CD8-positive, alpha-beta memory T cell (primary cell): ENCODE measurements around the gene IDS. TPM values are rescaled to one million over a fixed set of nuclear protein-coding genes. Genes with fewer than 3 reads are reported as not detected.

Experiments
- CTCF ChIA-PET: fragments of 350-600 bp; sonication (Branson Sonifier 250); formaldehyde crosslinking; loops from one replicate; lab custom pipeline; 2021; ENCODE audit warnings: antibody characterized with exemption; lab: Charles Lee
- POLR2A ChIA-PET: fragments of 350-600 bp; sonication (Branson Sonifier 250); formaldehyde crosslinking; loops from one replicate; lab custom pipeline; 2021; ENCODE audit warnings: antibody characterized with exemption; lab: Charles Lee
- DNase-seq, 5 donors: peaks; one replicate each; pipeline versions ENCODE4 v3.0.0 to v3.0.0-alpha.2; 2020 to 2022; ENCODE audit warnings: mixed read lengths in 1 of 5
- H3K27ac ChIP-seq: one replicate; pipeline ENCODE4 v1.7.0; 2013; ENCODE audit warnings: low read depth, mild to moderate bottlenecking, low read length, moderate library complexity
- H3K27me3 ChIP-seq: 2 replicates; pipeline ENCODE4 v1.7.0; 2013; ENCODE audit warnings: low read length, mild to moderate bottlenecking; ENCODE audit not compliant: insufficient read depth, poor library complexity, severe bottlenecking
- H3K36me3 ChIP-seq: 2 replicates; pipeline ENCODE4 v1.7.0; 2013; ENCODE audit warnings: mild to moderate bottlenecking, low read length, moderate library complexity; ENCODE audit not compliant: insufficient read depth
- H3K4me1 ChIP-seq: 2 replicates; pipeline ENCODE4 v1.7.0; 2013; ENCODE audit warnings: mild to moderate bottlenecking, low read length, moderate library complexity; ENCODE audit not compliant: insufficient read depth
- H3K4me3 ChIP-seq: 2 replicates; pipeline ENCODE4 v1.7.0; 2013; ENCODE audit warnings: mild to moderate bottlenecking, low read length
- H3K9me3 ChIP-seq: 2 replicates; pipeline ENCODE4 v1.7.0; 2013; ENCODE audit warnings: mild to moderate bottlenecking, low read length
- H3K27ac Mint-ChIP-seq, 8 donors: one replicate each; pipeline ENCODE4 v1.8.0; 2020 to 2021; ENCODE audit warnings: mixed read lengths in 8 of 8, mild to moderate bottlenecking in 6 of 8, inconsistent platforms in 3 of 8, moderate library complexity in 3 of 8
- H3K27me3 Mint-ChIP-seq, 2 donors: one replicate each; pipeline ENCODE4 v1.8.0; 2020 to 2021; ENCODE audit warnings: mixed read lengths in 2 of 2, mild to moderate bottlenecking in 1 of 2, moderate library complexity in 1 of 2
- H3K36me3 Mint-ChIP-seq, 3 donors: one replicate each; pipeline ENCODE4 v1.8.0; 2020 to 2021; ENCODE audit warnings: mixed read lengths in 3 of 3, inconsistent platforms in 1 of 3, mild to moderate bottlenecking in 1 of 3
- H3K4me1 Mint-ChIP-seq, 3 donors: one replicate each; pipeline ENCODE4 v1.8.0; 2020 to 2021; ENCODE audit warnings: mixed read lengths in 3 of 3, inconsistent platforms in 1 of 3, mild to moderate bottlenecking in 1 of 3
- H3K4me3 Mint-ChIP-seq, 7 donors: one replicate each; pipeline ENCODE4 v1.8.0; 2020 to 2021; ENCODE audit warnings: mixed read lengths in 7 of 7, mild to moderate bottlenecking in 6 of 7, moderate library complexity in 4 of 7, inconsistent platforms in 2 of 7
- H3K9me3 Mint-ChIP-seq, 5 donors: one replicate each; pipeline ENCODE4 v1.8.0; 2020 to 2022; ENCODE audit warnings: mixed read lengths in 5 of 5, mild to moderate bottlenecking in 3 of 5, moderate library complexity in 2 of 5, inconsistent platforms in 1 of 5
- polyA plus RNA-seq: library from polyadenylated mRNA; unstranded; fragments of 300-500 nt; fragmentation: Illumina TruSeq; gene quantifications from one replicate; pipeline ENCODE4 v1.2.3, GENCODE V29; 2021
- total RNA-seq, 2 experiments: library from RNA; stranded (reverse); gene quantifications; one replicate each; pipeline ENCODE4 v1.2.3, GENCODE V29; 2021

IDS gene
- total and polyA plus RNA-seq, 3 experiments from 2014 or later: 84.6 to 145 (median 86.0) TPM

- DNase-seq: no peak
- H3K27ac ChIP-seq: no peak overlapping the region
- peaks cover 0 to 8% of the 10 kb centered on the region in 2 donors for H3K27me3 Mint-ChIP-seq
- H3K4me1 ChIP-seq: peaks cover 10% of the 10 kb centered on the region
- ChIA-PET POLR2A (no interaction called here), CTCF (no interaction called here)
- no peak overlapping the region for H3K4me3 ChIP-seq
- peak overlapping the region in 1 of 7 donors; percentile 29 for H3K4me3 Mint-ChIP-seq
- H3K36me3 ChIP-seq: peaks cover 64% of the 10 kb centered on the region
- no peaks in the 10 kb centered on the region for H3K9me3 Mint-ChIP-seq
- H3K9me3 ChIP-seq: no peaks in the 10 kb centered on the region
- peaks cover 19 to 53% (median 31%) of the 10 kb centered on the region in 3 donors for H3K4me1 Mint-ChIP-seq
- peaks cover 4 to 30% (median 4%) of the 10 kb centered on the region in 3 donors for H3K36me3 Mint-ChIP-seq
- peak overlapping the region in 4 of 8 donors; percentile 15 to 99 (median 44) for H3K27ac Mint-ChIP-seq
- H3K27me3 ChIP-seq: no peaks in the 10 kb centered on the region
Observed at GRCh38 chrX:149497626-149498025, 7.5 kb downstream of the IDS start.

- Mint-ChIP-seq H3K27me3 (peaks cover 0 to 8% of the 10 kb centered on the region in 2 donors), H3K27ac (no peak overlapping the region), H3K36me3 (peaks cover 4 to 24% (median 4%) of the 10 kb centered on the region in 3 donors), H3K4me1 (peaks cover 15 to 48% (median 25%) of the 10 kb centered on the region in 3 donors), H3K9me3 (no peaks in the 10 kb centered on the region), H3K4me3 (no peak overlapping the region)
- Histone ChIP-seq H3K4me3 (no peak overlapping the region), H3K36me3 (peaks cover 69% of the 10 kb centered on the region), H3K4me1 (peaks cover 8% of the 10 kb centered on the region), H3K9me3 (no peaks in the 10 kb centered on the region), H3K27me3 (no peaks in the 10 kb centered on the region), H3K27ac (no peak overlapping the region)
- ChIA-PET CTCF (no interaction called here), POLR2A (no interaction called here)
- DNase-seq: no peak
Observed at GRCh38 chrX:149497054-149497453, 8.1 kb downstream of the IDS start.

- Histone ChIP-seq H3K4me1 (no peaks in the 10 kb centered on the region), H3K36me3 (peaks cover 58% of the 10 kb centered on the region), H3K9me3 (no peaks in the 10 kb centered on the region), H3K4me3 (no peak overlapping the region), H3K27ac (no peak overlapping the region), H3K27me3 (no peaks in the 10 kb centered on the region)
- peaks cover 7 to 40% (median 17%) of the 10 kb centered on the region in 3 donors for H3K4me1 Mint-ChIP-seq
- no peak overlapping the region for H3K27ac Mint-ChIP-seq
- peak overlapping the region in 1 of 7 donors; percentile 41 for H3K4me3 Mint-ChIP-seq
- no peaks in the 10 kb centered on the region for H3K9me3 Mint-ChIP-seq
- peaks cover 4 to 10% (median 6%) of the 10 kb centered on the region in 3 donors for H3K36me3 Mint-ChIP-seq
- CTCF ChIA-PET: no interaction called here
- no peak for DNase-seq
- H3K27me3 Mint-ChIP-seq: peaks cover 0 to 3% of the 10 kb centered on the region in 2 donors
- POLR2A ChIA-PET: interaction anchor here (0.5 to 0.6 kb wide), 2 partner anchors 17 to 22 kb away, joined by 3 read pairs; no protein-coding TSS in a partner anchor
Observed at GRCh38 chrX:149495573-149496071, 9.5 kb downstream of the IDS start.

GRCh38 chrX:149494844-149495565, 10.1 kb downstream of the IDS start:
- peak overlapping the region in 1 of 8 donors; percentile 3 for H3K27ac Mint-ChIP-seq
- peaks cover 4 to 8% (median 4%) of the 10 kb centered on the region in 3 donors for H3K36me3 Mint-ChIP-seq
- Histone ChIP-seq H3K9me3 (no peaks in the 10 kb centered on the region), H3K4me1 (no peaks in the 10 kb centered on the region), H3K4me3 (no peak overlapping the region), H3K27me3 (no peaks in the 10 kb centered on the region), H3K27ac (no peak overlapping the region), H3K36me3 (peaks cover 56% of the 10 kb centered on the region)
- H3K9me3 Mint-ChIP-seq: no peaks in the 10 kb centered on the region
- peak overlapping the region in 1 of 7 donors; percentile 41 for H3K4me3 Mint-ChIP-seq
- ChIA-PET CTCF (no interaction called here), POLR2A (interaction anchor here (0.6 kb wide), 1 partner anchor 17 kb away, joined by 3 read pairs; no protein-coding TSS in a partner anchor)
- no peak for DNase-seq
- H3K27me3 Mint-ChIP-seq: peaks cover 0 to 3% of the 10 kb centered on the region in 2 donors
- H3K4me1 Mint-ChIP-seq: peaks cover 7 to 40% (median 12%) of the 10 kb centered on the region in 3 donors

- CTCF ChIA-PET: interaction anchor here (1.0 kb wide), 1 partner anchor 23 kb away, joined by 4 read pairs; no protein-coding TSS in a partner anchor
- H3K27ac ChIP-seq: no peak overlapping the region
- Mint-ChIP-seq H3K9me3 (no peaks in the 10 kb centered on the region), H3K27me3 (peaks cover 0 to 3% of the 10 kb centered on the region in 2 donors), H3K36me3 (peaks cover 8 to 10% (median 9%) of the 10 kb centered on the region in 3 donors), H3K4me1 (peaks cover 6 to 39% (median 12%) of the 10 kb centered on the region in 3 donors), H3K4me3 (no peak overlapping the region), H3K27ac (no peak overlapping the region)
- no peak for DNase-seq
- no peaks in the 10 kb centered on the region for H3K27me3 ChIP-seq
- peaks cover 55% of the 10 kb centered on the region for H3K36me3 ChIP-seq
- H3K4me1 ChIP-seq: no peaks in the 10 kb centered on the region
- no peak overlapping the region for H3K4me3 ChIP-seq
- no peaks in the 10 kb centered on the region for H3K9me3 ChIP-seq
- POLR2A ChIA-PET: no interaction called here
Observed at GRCh38 chrX:149493567-149494562, 11.2 kb downstream of the IDS start.

- H3K4me3 Mint-ChIP-seq: no peak overlapping the region
- POLR2A ChIA-PET: no interaction called here
- H3K27ac Mint-ChIP-seq: peak overlapping the region in 4 of 8 donors; percentile 29 to 75 (median 65)
Observed at GRCh38 chrX:149491812-149492211, 13.3 kb downstream of the IDS start.

GRCh38 chrX:149490100-149490499, 15.0 kb downstream of the IDS start:
- Mint-ChIP-seq H3K27ac (no peak overlapping the region), H3K4me3 (peak overlapping the region in 1 of 7 donors; percentile 4), H3K27me3 (no peaks in the 10 kb centered on the region), H3K4me1 (peaks cover 14 to 36% (median 19%) of the 10 kb centered on the region in 3 donors), H3K36me3 (peaks cover 10 to 37% (median 11%) of the 10 kb centered on the region in 3 donors), H3K9me3 (no peaks in the 10 kb centered on the region)
- no peaks in the 10 kb centered on the region for H3K27me3 ChIP-seq
- ChIA-PET CTCF (no interaction called here), POLR2A (no interaction called here)
- H3K4me3 ChIP-seq: no peak overlapping the region
- peaks cover 30% of the 10 kb centered on the region for H3K36me3 ChIP-seq
- H3K27ac ChIP-seq: no peak overlapping the region
- DNase-seq: no peak
- no peaks in the 10 kb centered on the region for H3K9me3 ChIP-seq
- no peaks in the 10 kb centered on the region for H3K4me1 ChIP-seq

More at GRCh38 chrX:149491812-149492211, 13.3 kb downstream of the IDS start:
- Histone ChIP-seq H3K9me3 (no peaks in the 10 kb centered on the region), H3K4me1 (no peaks in the 10 kb centered on the region), H3K27me3 (no peaks in the 10 kb centered on the region), H3K36me3 (peaks cover 36% of the 10 kb centered on the region), H3K27ac (no peak overlapping the region), H3K4me3 (no peak overlapping the region)
- H3K27me3 Mint-ChIP-seq: peaks cover 0 to 3% of the 10 kb centered on the region in 2 donors
- DNase-seq: no peak
- peaks cover 9 to 38% (median 16%) of the 10 kb centered on the region in 3 donors for H3K4me1 Mint-ChIP-seq
- peaks cover 8 to 20% (median 8%) of the 10 kb centered on the region in 3 donors for H3K36me3 Mint-ChIP-seq
- H3K9me3 Mint-ChIP-seq: no peaks in the 10 kb centered on the region
- CTCF ChIA-PET: no interaction called here
